Naive thymus-derived CD4-positive, alpha-beta T cell (primary cell): Measurements from ENCODE around the gene CAMKMT. TPM values are rescaled to one million over a fixed set of nuclear protein-coding genes. Genes with fewer than 3 reads are reported as not detected.

Experiments
- ATAC-seq: fragments of 150-1000 bp; cut with Tn5 transposase; 2 replicates; pipeline ENCODE4 v1.10.0; 2021; ENCODE audit warnings: mild to moderate bottlenecking, moderate library complexity
- CTCF ChIA-PET: fragments of 350-600 bp; sonication (Branson Sonifier 250); formaldehyde crosslinking; loops from one replicate; lab custom pipeline; 2021; ENCODE audit warnings: antibody characterized with exemption; lab: Charles Lee
- POLR2A ChIA-PET: fragments of 350-600 bp; sonication (Branson Sonifier 250); formaldehyde crosslinking; loops from one replicate; lab custom pipeline; 2021; ENCODE audit warnings: antibody characterized with exemption, inconsistent platforms; lab: Charles Lee
- DNase-seq, 9 donors: peaks; one replicate each; pipeline versions ENCODE4 v3.0.0 to v3.0.0-alpha.2; 2020 to 2022; ENCODE audit warnings: mixed read lengths in 1 of 9
- H3K27ac ChIP-seq: one replicate; pipeline ENCODE4 v1.7.0; 2013; ENCODE audit warnings: mild to moderate bottlenecking, low read depth, low read length, moderate library complexity
- H3K27me3 ChIP-seq, 2 donors: one replicate each; pipeline ENCODE4 v1.7.0; 2013; ENCODE audit warnings: low read length in 2 of 2, mild to moderate bottlenecking in 2 of 2, moderate library complexity in 2 of 2; ENCODE audit not compliant: control insufficient read depth in 2 of 2, insufficient read depth in 2 of 2
- H3K36me3 ChIP-seq, 3 experiments: 1 replicate in 2 of 3; 2 replicates in 1 of 3; pipeline ENCODE4 v1.7.0; 2013; ENCODE audit warnings: low read length in 3 of 3, mild to moderate bottlenecking in 3 of 3, moderate library complexity in 1 of 3; ENCODE audit not compliant: insufficient read depth in 3 of 3, control insufficient read depth in 2 of 3
- H3K4me1 ChIP-seq, 2 donors: one replicate each; pipeline ENCODE4 v1.7.0; 2013; ENCODE audit warnings: low read length in 2 of 2, mild to moderate bottlenecking in 2 of 2, moderate library complexity in 1 of 2; ENCODE audit not compliant: control insufficient read depth in 2 of 2, insufficient read depth in 2 of 2
- H3K4me3 ChIP-seq: 2 replicates; pipeline ENCODE4 v1.7.0; 2013; ENCODE audit warnings: mild to moderate bottlenecking, low read length
- H3K9me3 ChIP-seq, 3 experiments: 1 replicate in 2 of 3; 2 replicates in 1 of 3; pipeline ENCODE4 v1.7.0; 2013; ENCODE audit warnings: low read length in 3 of 3; ENCODE audit not compliant: control insufficient read depth in 2 of 3
- H3K27ac Mint-ChIP-seq, 9 donors: one replicate each; pipeline ENCODE4 v1.8.0; 2020 to 2022; ENCODE audit warnings: mixed read lengths in 9 of 9, mild to moderate bottlenecking in 8 of 9, moderate library complexity in 5 of 9, inconsistent platforms in 2 of 9
- H3K27me3 Mint-ChIP-seq, 5 donors: one replicate each; pipeline ENCODE4 v1.8.0; 2021 to 2022; ENCODE audit warnings: mixed read lengths in 5 of 5, mild to moderate bottlenecking in 1 of 5
- H3K36me3 Mint-ChIP-seq, 5 donors: one replicate each; pipeline ENCODE4 v1.8.0; 2020 to 2022; ENCODE audit warnings: mixed read lengths in 5 of 5, mild to moderate bottlenecking in 3 of 5, inconsistent platforms in 1 of 5
- H3K4me1 Mint-ChIP-seq, 7 donors: one replicate each; pipeline ENCODE4 v1.8.0; 2020 to 2022; ENCODE audit warnings: mixed read lengths in 7 of 7, mild to moderate bottlenecking in 3 of 7, inconsistent platforms in 1 of 7
- H3K4me3 Mint-ChIP-seq, 10 donors: one replicate each; pipeline ENCODE4 v1.8.0; 2020 to 2022; ENCODE audit warnings: mild to moderate bottlenecking in 10 of 10, mixed read lengths in 10 of 10, moderate library complexity in 6 of 10, inconsistent platforms in 2 of 10
- H3K9me3 Mint-ChIP-seq, 11 donors: one replicate each; pipeline ENCODE4 v1.8.0; 2020 to 2022; ENCODE audit warnings: mixed read lengths in 11 of 11, mild to moderate bottlenecking in 4 of 11, inconsistent platforms in 1 of 11, moderate library complexity in 1 of 11
- intact Hi-C, 2 donors: fragments of 100-400 bp; cut with micrococcal nuclease; formaldehyde crosslinking; loops; one replicate each; pipeline ENCODE4 v1.15.1; 2023
- polyA plus RNA-seq, 2 donors: library from polyadenylated mRNA; unstranded; fragments of 300-500 nt; fragmentation: Illumina TruSeq; gene quantifications; one replicate each; pipeline ENCODE4 v1.2.3, GENCODE V29; 2021
- total RNA-seq, 6 experiments: library from RNA in 5 of 6; stranded (reverse) in 5 of 6; gene quantifications; 1 replicate in 5 of 6; 2 replicates in 1 of 6; pipeline ENCODE4 v1.2.3 and lab custom pipeline; 2021 to 2026

CAMKMT gene
- total and polyA plus RNA-seq, 7 experiments from 2014 or later = 11.1 to 20.8 (median 17.7) TPM

DNA sequence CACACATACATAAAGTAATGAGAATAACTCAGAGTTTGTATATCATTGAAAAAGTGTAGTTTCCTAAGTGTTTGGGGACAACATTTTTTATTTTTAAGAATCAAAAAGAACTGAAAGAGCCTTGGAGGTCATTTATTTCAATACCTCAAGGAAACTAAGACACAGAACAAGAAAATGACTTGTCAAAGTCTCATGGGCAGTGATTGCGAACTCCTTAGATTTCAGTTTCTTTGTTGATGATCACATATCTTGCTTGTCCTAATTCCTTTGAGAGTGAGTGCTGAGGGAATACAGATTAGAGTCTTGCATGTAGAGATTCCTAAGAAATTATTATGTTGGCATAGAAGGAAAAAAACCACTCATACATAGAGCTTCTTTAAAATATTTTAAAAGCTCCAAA, 243.8 kb downstream of the CAMKMT start:
- intact Hi-C loops = no loop called here
- no peak overlapping the region for H3K4me3 ChIP-seq

DNA sequence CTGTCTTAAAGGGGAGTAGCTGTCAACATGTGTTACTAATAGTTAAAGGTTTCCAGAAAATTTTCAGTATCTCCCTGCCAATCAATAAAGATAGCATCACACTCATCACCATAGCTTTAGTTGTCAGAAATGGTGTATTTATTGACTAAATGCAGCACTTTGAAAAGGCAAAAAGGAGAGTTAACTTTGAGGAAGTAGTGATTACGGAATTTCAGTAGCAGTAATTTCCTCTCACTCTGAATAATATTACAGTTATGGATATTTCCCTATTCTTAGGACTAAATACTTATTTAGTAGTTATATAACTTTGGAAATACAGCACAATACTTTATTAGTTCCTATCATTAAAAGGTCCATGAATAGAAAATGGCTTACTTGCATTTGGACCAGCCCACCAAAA, 250.5 kb downstream of the CAMKMT start:
- Histone ChIP-seq H3K4me3 (no peak overlapping the region), H3K27ac (no peak overlapping the region), H3K27me3 (no peaks in the 10 kb centered on the region), H3K9me3 (no peaks in the 10 kb centered on the region), H3K4me1 (peaks cover 0 to 6% of the 10 kb centered on the region in 2 donors), H3K36me3 (no peaks in the 10 kb centered on the region)
- H3K4me3 Mint-ChIP-seq = no peak overlapping the region
- peaks cover 0 to 18% (median 10%) of the 10 kb centered on the region in 5 donors for H3K36me3 Mint-ChIP-seq
- peaks cover 0 to 12% (median 8%) of the 10 kb centered on the region in 7 donors for H3K4me1 Mint-ChIP-seq
- peaks cover 0 to 12% (median 6%) of the 10 kb centered on the region in 11 donors for H3K9me3 Mint-ChIP-seq
- ATAC-seq (no peak), DNase-seq (no peak)
- CTCF ChIA-PET = no interaction called here
- no peaks in the 10 kb centered on the region for H3K27me3 Mint-ChIP-seq
- intact Hi-C loops = no loop called here
- H3K27ac Mint-ChIP-seq = no peak overlapping the region
- POLR2A ChIA-PET = no interaction called here

More for the DNA sequence above, 243.8 kb downstream of the CAMKMT start:
- no peaks in the 10 kb centered on the region for H3K4me1 Mint-ChIP-seq
- Histone ChIP-seq H3K4me1 (no peaks in the 10 kb centered on the region), H3K27ac (no peak overlapping the region), H3K9me3 (no peaks in the 10 kb centered on the region), H3K36me3 (no peaks in the 10 kb centered on the region), H3K27me3 (no peaks in the 10 kb centered on the region)
- DNase-seq (no peak), ATAC-seq (no peak)
- no peak overlapping the region for H3K4me3 Mint-ChIP-seq
- POLR2A ChIA-PET = no interaction called here
- CTCF ChIA-PET = no interaction called here
- H3K9me3 Mint-ChIP-seq = peaks cover 0 to 8% (median under 1%) of the 10 kb centered on the region in 11 donors
- H3K27ac Mint-ChIP-seq = no peak overlapping the region
- no peaks in the 10 kb centered on the region for H3K27me3 Mint-ChIP-seq
- peaks cover 2 to 21% (median 20%) of the 10 kb centered on the region in 5 donors for H3K36me3 Mint-ChIP-seq

DNA sequence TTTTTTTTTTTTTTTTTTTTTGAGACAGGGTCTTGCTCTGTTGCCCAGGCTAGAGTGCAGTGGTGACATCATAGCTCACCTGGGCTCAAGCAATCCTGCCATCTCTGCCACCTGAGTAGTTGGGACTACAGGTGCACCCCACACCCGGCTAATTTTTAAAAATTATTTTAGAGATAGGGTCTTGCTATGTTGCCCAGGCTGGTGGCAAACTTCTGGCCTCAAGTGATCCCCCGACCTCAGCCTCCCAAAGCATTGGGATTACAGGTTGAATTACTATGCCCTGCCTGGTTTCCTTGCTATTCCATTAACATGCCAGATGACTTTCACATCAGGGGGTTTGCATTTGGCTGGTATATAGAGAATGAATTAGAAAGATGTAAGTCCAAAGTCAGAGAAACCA, 253.2 kb downstream of the CAMKMT start:
- POLR2A ChIA-PET = no interaction called here
- H3K27ac Mint-ChIP-seq = no peak overlapping the region
- no peak for DNase-seq

DNA sequence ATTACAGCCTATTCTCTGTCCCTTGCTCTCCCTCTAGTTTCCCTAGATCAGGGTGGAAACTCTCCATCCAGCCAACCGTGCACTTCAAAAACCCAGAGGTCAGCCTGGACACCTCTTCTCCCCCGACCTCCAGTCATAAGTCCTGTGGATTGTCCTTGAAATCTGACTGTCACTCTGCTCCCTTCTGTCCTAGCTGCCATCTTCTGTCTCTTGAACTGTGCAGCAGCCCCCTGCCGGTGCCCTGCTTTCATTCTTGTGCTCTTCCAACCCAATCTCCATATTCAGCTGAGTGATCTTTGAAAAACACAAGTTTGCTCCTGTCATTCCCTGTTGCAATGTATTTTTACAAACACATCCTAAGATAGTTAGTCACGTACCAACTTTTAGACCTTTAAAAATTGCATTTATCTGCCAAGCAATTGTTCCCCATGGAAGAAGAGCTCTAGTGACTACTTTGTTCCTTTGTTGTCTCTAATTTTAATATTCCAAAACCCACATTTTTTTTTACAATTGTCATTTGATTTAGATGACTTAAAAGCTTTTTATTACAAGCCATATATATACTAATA, 254.3 kb downstream of the CAMKMT start:
- Mint-ChIP-seq H3K4me1 (peaks cover 4 to 15% (median 8%) of the 10 kb centered on the region in 7 donors), H3K36me3 (peaks cover 0 to 4% (median 0%) of the 10 kb centered on the region in 5 donors), H3K27ac (no peak overlapping the region), H3K27me3 (no peaks in the 10 kb centered on the region), H3K4me3 (no peak overlapping the region), H3K9me3 (peaks cover 0 to 3% (median 0%) of the 10 kb centered on the region in 11 donors)
- peaks cover 0 to 17% of the 10 kb centered on the region in 2 donors for H3K4me1 ChIP-seq
- ChIA-PET CTCF (no interaction called here), POLR2A (no interaction called here)
- no peaks in the 10 kb centered on the region for H3K9me3 ChIP-seq
- peak overlapping the region; percentile 25 for H3K27ac ChIP-seq
- intact Hi-C loops = no loop called here
- no peak for DNase-seq
- no peaks in the 10 kb centered on the region for H3K36me3 ChIP-seq
- H3K4me3 ChIP-seq = no peak overlapping the region
- H3K27me3 ChIP-seq = no peaks in the 10 kb centered on the region
- ATAC-seq = no peak

More for the DNA sequence above, 253.2 kb downstream of the CAMKMT start:
- peaks cover 2 to 15% (median 8%) of the 10 kb centered on the region in 7 donors for H3K4me1 Mint-ChIP-seq
- Histone ChIP-seq H3K27me3 (no peaks in the 10 kb centered on the region), H3K4me1 (peaks cover 0 to 17% of the 10 kb centered on the region in 2 donors), H3K36me3 (no peaks in the 10 kb centered on the region), H3K4me3 (no peak overlapping the region), H3K27ac (no peak overlapping the region), H3K9me3 (no peaks in the 10 kb centered on the region)
- CTCF ChIA-PET = no interaction called here
- H3K9me3 Mint-ChIP-seq = peaks cover 0 to 10% (median 4%) of the 10 kb centered on the region in 11 donors
- intact Hi-C loops = no loop called here
- ATAC-seq = no peak
- H3K27me3 Mint-ChIP-seq = no peaks in the 10 kb centered on the region
- no peak overlapping the region for H3K4me3 Mint-ChIP-seq
- peaks cover 0 to 7% (median 6%) of the 10 kb centered on the region in 5 donors for H3K36me3 Mint-ChIP-seq

DNA sequence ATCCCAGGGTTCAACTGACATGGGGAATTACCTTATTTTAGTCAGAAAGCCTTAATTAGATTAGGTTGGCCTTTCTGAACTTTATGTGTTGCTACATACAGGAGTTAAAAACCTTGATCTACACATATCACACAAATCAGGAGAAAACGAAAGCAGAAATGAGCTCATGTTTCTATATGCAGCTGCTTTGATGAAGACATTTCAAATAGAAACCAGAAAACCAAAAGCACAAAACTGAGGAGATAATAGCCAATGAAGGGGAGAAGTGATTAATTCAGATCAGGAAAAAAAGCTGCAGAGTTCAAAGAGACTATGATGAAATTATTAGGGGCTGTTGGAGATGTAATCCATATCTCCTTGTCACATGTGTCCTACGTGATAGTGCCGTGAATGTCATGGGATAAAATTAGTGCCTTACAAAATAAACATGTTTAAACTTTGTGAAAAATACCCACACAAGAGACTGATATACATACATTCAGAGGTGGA, 255.0 kb downstream of the CAMKMT start:
- no peaks in the 10 kb centered on the region for H3K9me3 ChIP-seq
- ChIA-PET POLR2A (no interaction called here), CTCF (no interaction called here)
- no peaks in the 10 kb centered on the region for H3K36me3 ChIP-seq
- Mint-ChIP-seq H3K27ac (no peak overlapping the region), H3K4me3 (no peak overlapping the region), H3K4me1 (peaks cover 4 to 15% (median 8%) of the 10 kb centered on the region in 7 donors), H3K36me3 (peaks cover 0 to 6% (median 3%) of the 10 kb centered on the region in 5 donors), H3K27me3 (no peaks in the 10 kb centered on the region), H3K9me3 (peaks cover 0 to under 1% (median 0%) of the 10 kb centered on the region in 11 donors)
- no peaks in the 10 kb centered on the region for H3K27me3 ChIP-seq
- peak; percentile 45 for ATAC-seq
- intact Hi-C loops = no loop called here
- DNase-seq = peak in 5 of 9 donors; percentile 4 to 29 (median 22)
- peaks cover 0 to 17% of the 10 kb centered on the region in 2 donors for H3K4me1 ChIP-seq
- H3K4me3 ChIP-seq = peak overlapping the region; percentile 7
- H3K27ac ChIP-seq = peak overlapping the region; percentile 25

DNA sequence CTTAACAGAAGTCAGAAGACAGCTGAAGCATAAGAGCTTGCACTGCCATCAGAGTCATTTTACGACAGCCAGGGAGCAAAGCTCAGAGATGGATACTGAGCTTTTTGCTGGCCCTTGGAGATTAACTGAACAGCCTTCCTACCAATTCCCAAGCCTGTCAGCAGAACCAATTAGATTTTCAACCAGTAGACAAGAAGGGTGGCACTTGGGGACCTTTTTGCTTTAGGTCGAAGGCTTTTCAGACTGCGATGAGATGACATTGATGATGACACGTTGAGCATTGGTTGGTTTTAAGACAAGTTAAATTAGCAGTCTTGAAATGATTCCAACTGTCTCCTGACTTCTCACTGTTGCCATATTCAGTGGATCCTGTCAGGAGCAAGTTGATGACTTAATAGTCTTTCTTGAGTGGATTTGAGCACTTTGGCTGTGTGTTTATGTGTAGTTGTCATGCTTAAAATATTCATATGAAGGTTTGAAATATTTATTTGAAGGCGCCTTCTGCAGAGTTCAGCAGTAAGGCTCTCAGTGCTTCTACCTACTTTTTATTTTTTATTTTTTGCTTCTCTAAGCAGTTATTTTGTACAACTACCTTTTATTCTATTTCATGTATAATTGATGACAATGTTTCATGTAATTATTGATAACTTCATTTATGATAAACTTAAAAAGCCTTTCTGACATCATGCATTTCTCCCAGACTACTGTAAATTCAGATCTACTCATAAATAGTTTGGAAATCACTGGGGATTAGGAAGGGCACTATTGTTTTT, 256.7 kb downstream of the CAMKMT start:
- Histone ChIP-seq H3K9me3 (no peaks in the 10 kb centered on the region), H3K36me3 (no peaks in the 10 kb centered on the region), H3K27ac (no peak overlapping the region), H3K4me1 (peaks cover 0 to 17% of the 10 kb centered on the region in 2 donors), H3K4me3 (no peak overlapping the region), H3K27me3 (no peaks in the 10 kb centered on the region)
- H3K27ac Mint-ChIP-seq = peak overlapping the region in 2 of 9 donors; percentile 32 to 38
- DNase-seq (no peak), ATAC-seq (no peak)
- H3K9me3 Mint-ChIP-seq = peaks cover 0 to 6% (median 0%) of the 10 kb centered on the region in 11 donors
- POLR2A ChIA-PET = interaction anchor here (0.6 kb wide), 1 partner anchor 1371 kb away, joined by 3 read pairs; no protein-coding TSS in a partner anchor
- CTCF ChIA-PET = no interaction called here
- H3K27me3 Mint-ChIP-seq = no peaks in the 10 kb centered on the region
- peaks cover 3 to 15% (median 9%) of the 10 kb centered on the region in 5 donors for H3K36me3 Mint-ChIP-seq
- no peak overlapping the region for H3K4me3 Mint-ChIP-seq
- intact Hi-C loops = no loop called here
- peaks cover 4 to 15% (median 8%) of the 10 kb centered on the region in 7 donors for H3K4me1 Mint-ChIP-seq
